ENCODE results near the gene RHOU. TPM values are rescaled to one million over a fixed set of nuclear protein-coding genes. Genes with fewer than 3 reads are reported as not detected.

Gene RHOU
- total and polyA plus RNA-seq, 10 of the 15 experiments (the other 5 are each of a cell fraction or from before 2014, with no cell fraction given): not detected

GRCh38 chr1:228723287-228723686 is 12.0 kb upstream of the RHOU start:
- in situ Hi-C loops (cut with MboI) (no loop called here), intact Hi-C loops (cut with micrococcal nuclease; ENCODE audit: unreplicated experiment) (no loop called here)
- Histone ChIP-seq H2AFZ (ENCODE audit: control insufficient read depth, low read depth, low read length) (no peak overlapping the region), H3K27me3 (replicated peaks in 1 of 2; ENCODE audit: control insufficient read depth in 2 of 2, insufficient read depth in 2 of 2, low read length in 1 of 2) (no peaks in the 10 kb centered on the region; a peak in 1 of 4 replicates), H3K4me1 (ENCODE audit: control insufficient read depth, insufficient read depth, low read length) (no peaks in the 10 kb centered on the region), H4K20me1 (ENCODE audit: control insufficient read depth, insufficient read depth) (no peaks in the 10 kb centered on the region), H3K79me2 (ENCODE audit: control insufficient read depth, insufficient read depth, low read length) (no peaks in the 10 kb centered on the region), H3K4me3 (no peak overlapping the region), H3K27ac (ENCODE audit: control insufficient read depth, insufficient read depth) (no peak overlapping the region), H3K9ac (ENCODE audit: control insufficient read depth, insufficient read depth, low read length) (no peak overlapping the region), H3K4me2 (ENCODE audit: control insufficient read depth, insufficient read depth) (no peak overlapping the region), H3K36me3 (ENCODE audit: control insufficient read depth in 2 of 2, insufficient read depth in 2 of 2, low read length in 1 of 2) (no peaks in the 10 kb centered on the region), H3K9me3 (replicated peaks; ENCODE audit: control insufficient read depth, insufficient read depth, low read length) (no peaks in the 10 kb centered on the region)
- WGBS (ENCODE audit: insufficient coverage, insufficient replicate concordance, low lambda C conversion rate, missing lambda C conversion rate): 49% methylated on average over 6 of the region's 6 CpGs
- ChIA-PET POLR2A (no interaction called here), CTCF (no interaction called here), SMC1A (ENCODE audit: uncharacterized antibody, unreplicated experiment) (no interaction called here), RAD21 (ENCODE audit: unreplicated experiment) (no interaction called here)
- no TSS peak for BruUV-seq (replicated peaks)
- ATAC-seq (no peak), DNase-seq (ENCODE audit: low read depth, low spot score) (no peak), FAIRE-seq (no peak)
- no peak for TF ChIP-seq CHD2 (IDR thresholded peaks at IDR 0.05; ENCODE audit: borderline replicate concordance, low read depth, low read length)
- no peak for TF ChIP-seq CREB1 (IDR thresholded peaks at IDR 0.05; ENCODE audit: low read depth)

- DNase-seq (ENCODE audit: low read depth, low spot score) (no peak), FAIRE-seq (no peak), ATAC-seq (no peak)
- ChIA-PET CTCF (no interaction called here), RAD21 (ENCODE audit: unreplicated experiment) (no interaction called here), POLR2A (no interaction called here), SMC1A (ENCODE audit: uncharacterized antibody, unreplicated experiment) (no interaction called here)
- no peaks in the 10 kb centered on the region for H3K4me1 ChIP-seq (ENCODE audit: control insufficient read depth, insufficient read depth, low read length)
- no peak overlapping the region for H2AFZ ChIP-seq (ENCODE audit: control insufficient read depth, low read depth, low read length)
- no peak overlapping the region for H3K27ac ChIP-seq (ENCODE audit: control insufficient read depth, insufficient read depth)
- H3K4me2 ChIP-seq (ENCODE audit: control insufficient read depth, insufficient read depth): no peak overlapping the region
- BruUV-seq (replicated peaks): no TSS peak
- no peaks in the 10 kb centered on the region for H3K79me2 ChIP-seq (ENCODE audit: control insufficient read depth, insufficient read depth, low read length)
- WGBS (ENCODE audit: insufficient coverage, insufficient replicate concordance, low lambda C conversion rate, missing lambda C conversion rate): 32% methylated on average over 6 of the region's 6 CpGs
- H3K36me3 ChIP-seq (ENCODE audit: control insufficient read depth in 2 of 2, insufficient read depth in 2 of 2, low read length in 1 of 2): no peaks in the 10 kb centered on the region
- H3K4me3 ChIP-seq: no peak overlapping the region
- no peak overlapping the region for H3K9ac ChIP-seq (ENCODE audit: control insufficient read depth, insufficient read depth, low read length)
- in situ Hi-C loops (cut with MboI): no loop called here
- no peaks in the 10 kb centered on the region for H4K20me1 ChIP-seq (ENCODE audit: control insufficient read depth, insufficient read depth)
- intact Hi-C loops (cut with micrococcal nuclease; ENCODE audit: unreplicated experiment): no loop called here
- H3K9me3 ChIP-seq (replicated peaks; ENCODE audit: control insufficient read depth, insufficient read depth, low read length): no peaks in the 10 kb centered on the region
- no peaks in the 10 kb centered on the region; a peak in 1 of 4 replicates for H3K27me3 ChIP-seq (replicated peaks in 1 of 2; ENCODE audit: control insufficient read depth in 2 of 2, insufficient read depth in 2 of 2, low read length in 1 of 2)
- TF ChIP-seq RB1 (IDR thresholded peaks at IDR 0.05; ENCODE audit: borderline replicate concordance): no peak
- TF ChIP-seq ELK1 (IDR thresholded peaks at IDR 0.05; ENCODE audit: low read depth, low read length): no peak
- TF ChIP-seq NBN (IDR thresholded peaks at IDR 0.05): no peak
- no peak for TF ChIP-seq ZBTB4 (CRISPR knock-in tag; IDR thresholded peaks at IDR 0.05)
- TF ChIP-seq CHD2 (IDR thresholded peaks at IDR 0.05; ENCODE audit: borderline replicate concordance, low read depth, low read length): no peak
- no peak for TF ChIP-seq SREBF1 (IDR thresholded peaks at IDR 0.05; ENCODE audit: low read length)
- no peak for TF ChIP-seq ZBTB11 (CRISPR knock-in tag; IDR thresholded peaks at IDR 0.05)
- no peak for TF ChIP-seq HDAC6 (IDR thresholded peaks at IDR 0.05; ENCODE audit: unreplicated experiment)
- TF ChIP-seq GABPA (IDR thresholded peaks at IDR 0.05; ENCODE audit: low read depth): no peak
- TF ChIP-seq RBBP5 (conservative IDR thresholded peaks at IDR 0.05): no peak
- TF ChIP-seq TBL1XR1 (IDR thresholded peaks at IDR 0.05; ENCODE audit: low read depth, low read length): no peak
Observed at GRCh38 chr1:228723921-228724320, 11.4 kb upstream of the RHOU start.

Measured in GM12878 (cell line).